Right forelimb (tissue), 1 donor: ENCODE results near the gene SEL1L3.

Experiments
- DNase-seq: peaks from one replicate; pipeline ENCODE4 v3.0.0-alpha.2; 2018

Gene SEL1L3

DNA sequence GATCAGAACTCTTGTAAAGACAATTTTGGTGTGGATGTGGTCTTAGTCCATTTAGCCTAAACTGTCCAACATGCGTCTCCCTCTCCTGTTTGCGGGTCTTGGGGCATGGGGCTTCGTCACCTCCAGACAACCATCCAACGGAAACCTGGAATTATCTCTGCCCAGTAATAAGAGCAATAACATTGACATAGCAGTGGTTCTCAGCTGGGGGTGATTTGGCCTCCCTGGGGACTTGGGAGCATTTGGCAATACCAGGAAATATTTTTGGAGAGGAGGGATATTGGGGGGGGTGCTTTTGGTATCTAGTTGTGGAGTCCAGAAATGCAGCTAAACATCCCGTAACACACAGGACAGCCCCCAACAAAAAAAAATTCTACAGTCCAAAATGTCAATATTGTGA lies 47.2 kb downstream of the SEL1L3 start:
- DNase-seq = no peak

- no peak for DNase-seq
These were observed 48.3 kb downstream of the SEL1L3 start for GRCh38 chr4:25814301-25815136.

GRCh38 chr4:25813448-25814106 lies 49.2 kb downstream of the SEL1L3 start:
- no peak for DNase-seq

- DNase-seq = no peak
These were observed 50.9 kb downstream of the SEL1L3 start for GRCh38 chr4:25811841-25812240.

DNA sequence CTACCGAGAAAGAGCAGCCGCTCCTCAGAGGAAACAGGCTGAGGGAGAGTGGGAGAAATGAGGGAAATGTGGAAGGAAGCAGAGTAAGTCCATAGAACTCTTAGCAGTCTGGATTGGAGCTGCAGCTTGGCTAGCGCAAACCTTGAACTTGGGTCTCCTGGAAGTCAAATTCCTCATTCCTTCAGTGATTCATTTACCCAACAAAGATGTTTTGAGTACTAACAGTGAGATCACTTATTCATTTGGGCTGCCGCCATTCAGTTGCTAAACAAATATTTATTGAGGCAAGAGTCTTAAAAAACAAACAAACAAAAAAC lies 51.5 kb downstream of the SEL1L3 start:
- DNase-seq = no peak

DNA sequence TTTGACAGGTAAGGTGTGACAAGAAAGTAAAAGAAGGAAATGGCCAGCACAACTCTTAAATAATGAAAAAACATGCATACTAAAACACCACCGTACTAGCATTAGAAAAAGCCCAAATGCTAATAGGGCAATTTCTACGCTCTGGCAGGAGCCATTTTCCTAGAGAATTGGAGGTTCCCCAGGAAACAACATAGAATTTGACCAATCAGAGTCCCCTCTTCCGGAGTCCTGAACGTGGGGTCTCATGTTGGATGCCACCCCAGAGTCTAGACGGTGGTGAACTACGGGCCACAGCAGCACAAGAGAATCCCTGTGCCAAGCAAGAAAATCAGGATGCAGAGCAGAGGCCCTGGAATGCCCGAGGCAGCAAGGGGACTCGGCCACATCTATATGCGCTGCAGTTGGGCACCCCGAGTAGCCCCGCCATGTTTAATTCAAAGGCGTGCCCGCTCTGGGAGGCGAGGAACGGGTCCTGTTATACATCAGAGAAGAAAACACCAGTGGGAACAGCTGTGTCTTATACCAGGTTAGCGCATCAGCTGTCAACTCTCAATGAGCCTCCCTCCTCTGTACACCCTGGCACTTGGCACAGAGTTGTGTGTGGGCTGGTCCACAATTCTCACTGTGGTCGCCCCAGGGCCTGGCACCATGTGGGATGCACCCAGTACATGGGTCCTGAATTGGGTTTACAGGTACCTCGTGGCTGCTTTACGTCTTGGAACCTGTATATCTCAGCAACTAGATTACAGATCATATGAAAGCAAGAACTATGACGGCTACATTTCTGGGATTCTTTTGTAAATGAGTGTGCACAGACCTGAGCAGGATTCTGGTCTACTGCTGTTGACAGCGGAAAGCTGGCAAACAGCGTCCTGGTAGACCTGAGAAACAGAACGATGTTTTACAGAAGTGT lies 52.1 kb downstream of the SEL1L3 start:
- DNase-seq = no peak

- DNase-seq = no peak
These were observed 52.8 kb downstream of the SEL1L3 start for GRCh38 chr4:25809996-25810395.

DNA sequence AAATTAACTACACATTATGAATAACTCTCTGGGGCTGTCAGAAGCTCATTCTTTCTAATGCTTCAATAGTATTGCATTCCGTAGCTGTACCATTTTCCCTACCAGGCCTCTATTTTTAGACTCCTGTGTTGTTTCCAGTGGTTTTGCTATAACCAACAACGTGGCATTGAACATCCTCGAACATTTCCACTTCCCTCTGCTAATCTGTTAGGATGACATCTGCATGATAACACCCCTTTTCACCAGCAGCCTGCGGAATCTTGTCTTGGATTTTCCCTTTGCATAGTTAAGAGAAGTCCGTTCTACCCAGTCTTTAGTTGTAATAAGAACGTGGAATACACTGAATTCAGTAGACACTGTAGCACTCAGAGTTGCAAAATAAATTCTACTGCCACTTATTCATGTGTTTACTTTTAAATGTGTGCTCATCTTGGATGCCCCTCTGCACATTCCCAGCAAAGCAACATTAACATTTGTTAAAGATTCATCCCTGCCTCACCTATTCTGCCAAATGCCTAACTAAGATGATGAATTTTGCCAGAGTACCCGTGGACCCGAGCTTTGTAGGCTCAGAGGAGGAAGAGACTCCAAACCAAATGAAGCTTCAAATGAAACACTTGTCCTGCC lies 55.6 kb downstream of the SEL1L3 start:
- no peak for DNase-seq

GRCh38 chr4:25805255-25805860 lies 57.4 kb downstream of the SEL1L3 start:
- no peak for DNase-seq

GRCh38 chr4:25803720-25804225 lies 59.0 kb downstream of the SEL1L3 start:
- DNase-seq = no peak

GRCh38 chr4:25801594-25801993 lies 61.2 kb downstream of the SEL1L3 start:
- DNase-seq = no peak

- DNase-seq = no peak
These were observed 62.5 kb downstream of the SEL1L3 start for GRCh38 chr4:25800245-25800644.

GRCh38 chr4:25799522-25799921 lies 63.3 kb downstream of the SEL1L3 start:
- DNase-seq = no peak

DNA sequence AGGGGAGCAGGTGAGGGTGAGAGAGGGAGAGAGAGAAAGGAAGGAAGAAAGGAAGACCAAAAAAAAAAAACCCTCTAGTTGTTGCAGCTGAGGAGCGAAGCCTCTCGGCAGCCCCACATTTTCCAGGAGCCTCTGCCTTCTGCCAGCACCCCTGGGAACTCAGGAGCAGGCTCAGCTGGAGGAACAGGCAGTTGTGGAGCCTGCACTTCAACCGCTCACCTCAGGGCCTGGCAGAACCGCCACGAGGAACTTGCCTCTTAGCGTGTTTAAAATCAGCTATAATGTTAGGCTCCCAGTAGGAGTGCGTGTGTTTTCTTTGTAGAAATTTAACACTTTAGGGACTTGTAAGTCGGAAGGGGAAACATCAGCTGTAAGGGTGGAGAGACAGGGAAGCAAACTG lies 65.7 kb downstream of the SEL1L3 start:
- DNase-seq = no peak

DNA sequence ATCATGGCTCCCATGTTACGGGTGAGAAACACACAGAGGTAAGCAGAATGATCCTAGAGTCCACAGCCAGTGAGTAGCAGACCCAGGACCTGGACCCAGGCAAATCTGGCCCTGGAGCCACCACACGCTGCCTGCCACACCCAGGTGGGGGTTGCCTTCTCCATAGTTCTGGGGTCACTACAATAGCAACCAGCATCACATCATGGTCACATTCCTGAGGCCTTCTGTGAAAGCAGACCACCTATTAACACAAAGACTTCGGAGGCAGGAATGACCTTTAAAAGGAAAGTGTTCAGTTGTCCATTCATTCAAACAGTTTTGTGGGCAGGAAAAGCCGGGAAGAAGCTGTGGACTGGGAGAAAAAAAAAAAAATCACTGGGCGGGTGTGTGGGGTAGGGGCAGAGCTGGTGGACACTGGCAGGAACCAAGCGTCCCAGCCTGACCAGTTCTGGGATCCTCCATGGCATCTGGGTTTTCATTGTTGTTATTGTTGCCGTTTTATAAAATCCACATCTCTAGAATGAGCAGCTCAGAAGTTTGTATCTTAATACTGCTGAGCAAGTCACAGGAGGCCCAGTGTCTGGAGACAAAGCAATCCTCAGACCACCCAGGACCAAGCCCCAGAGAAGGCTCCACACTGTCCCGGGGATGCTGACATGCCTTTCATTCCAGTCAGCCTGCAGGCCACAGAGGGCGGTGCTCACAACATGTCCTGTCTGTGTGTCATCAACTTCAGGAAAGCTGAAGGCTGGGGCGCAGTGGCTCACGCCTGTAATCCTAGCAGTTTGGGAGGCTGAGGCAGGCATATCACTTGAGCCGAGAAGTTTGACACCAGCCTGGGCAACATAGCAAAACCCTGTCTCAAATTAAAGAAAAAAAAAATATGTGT lies 67.0 kb downstream of the SEL1L3 start:
- DNase-seq = no peak

DNA sequence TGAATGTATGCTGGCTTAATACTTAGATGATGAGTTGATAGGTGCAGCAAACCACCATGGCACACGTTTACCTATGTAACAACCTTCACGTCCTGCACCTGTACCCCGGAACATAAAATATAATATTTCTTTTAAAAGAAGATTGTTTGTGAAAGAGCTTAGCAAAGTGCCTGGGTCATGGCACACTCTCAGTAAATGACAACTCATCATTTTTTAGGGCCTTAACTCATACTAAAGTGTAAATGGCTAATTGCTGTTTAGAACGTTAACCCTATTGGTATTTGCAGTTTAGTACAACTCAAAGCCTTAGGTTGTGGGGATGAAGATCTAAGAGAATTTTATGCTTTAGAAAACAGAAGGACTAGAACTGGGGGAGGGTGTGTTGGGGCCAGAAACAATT lies 67.7 kb downstream of the SEL1L3 start:
- no peak for DNase-seq

- no peak for DNase-seq
These were observed 69.9 kb downstream of the SEL1L3 start for GRCh38 chr4:25792876-25793275.

GRCh38 chr4:25792200-25792791 lies 70.5 kb downstream of the SEL1L3 start:
- DNase-seq = no peak

DNA sequence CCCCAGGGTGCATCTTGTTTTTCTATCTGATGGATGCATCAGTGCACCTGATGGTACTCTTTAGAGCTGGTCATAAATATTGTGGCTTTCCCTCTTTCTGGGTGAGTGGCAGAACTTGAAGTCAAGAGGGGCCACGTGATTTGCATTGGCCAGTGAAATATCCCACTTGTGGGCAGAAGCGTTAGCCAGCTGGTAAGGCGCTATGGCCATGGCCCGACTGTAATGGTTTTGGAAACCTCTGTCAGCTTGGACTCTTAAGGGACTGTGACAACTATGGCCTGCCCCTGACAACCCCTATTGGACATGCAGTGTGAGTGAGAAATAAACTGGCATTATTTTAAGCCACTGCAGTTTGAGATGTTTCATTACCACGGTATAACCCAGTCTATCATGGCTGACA lies 72.8 kb downstream of the SEL1L3 start:
- no peak for DNase-seq

GRCh38 chr4:25788703-25789238 lies 74.0 kb downstream of the SEL1L3 start:
- DNase-seq = no peak
